Measurements from ENCODE around the gene CCDC186. TPM values are rescaled to one million over a fixed set of nuclear protein-coding genes. Genes with fewer than 3 reads are reported as not detected.

CCDC186 gene
- total RNA-seq, 1 donor from 2014 or later, result 22.9 TPM

- H3K4me1 Mint-ChIP-seq, result peaks cover 17% of the 10 kb centered on the region
- H3K27ac Mint-ChIP-seq, result peak overlapping the region; percentile 78
- Histone ChIP-seq H3K4me3 (peak overlapping the region; percentile 64), H4K20me1 (ENCODE audit: low read depth) (no peaks in the 10 kb centered on the region), H3K9me3 (ENCODE audit: low read depth) (no peaks in the 10 kb centered on the region), H3K79me2 (ENCODE audit: low read depth) (peaks cover 56% of the 10 kb centered on the region), H3K36me3 (no peaks in the 10 kb centered on the region), H3K4me1 (peaks cover 11% of the 10 kb centered on the region), H3K9ac (peak overlapping the region; percentile 52), H3K27me3 (peaks cover 18% of the 10 kb centered on the region), H2AFZ (replicated peaks) (peak overlapping the region; percentile 59), H3K4me2 (peak overlapping the region; percentile 86), H3K27ac (no peak overlapping the region), H3F3A (ENCODE audit: low read depth) (no peaks in the 10 kb centered on the region)
- peaks cover 8% of the 10 kb centered on the region for H3K9me3 Mint-ChIP-seq
- H3K4me3 Mint-ChIP-seq, result peak overlapping the region; percentile 99
- TF ChIP-seq EZH2 (IDR thresholded peaks at IDR 0.05) (no peak), EZH2phosphoT487 (IDR thresholded peaks at IDR 0.05) (no peak), CTCF (IDR thresholded peaks at IDR 0.05) (no peak)
- no peaks in the 10 kb centered on the region for H3K27me3 Mint-ChIP-seq (ENCODE audit: insufficient read depth, low read depth)
- H3K36me3 Mint-ChIP-seq, result peaks cover 11% of the 10 kb centered on the region
- no peak for DNase-seq (ENCODE audit: low spot score)
Measured at GRCh38 chr10:114172776-114173602, 1.0 kb downstream of the CCDC186 start.

DNA sequence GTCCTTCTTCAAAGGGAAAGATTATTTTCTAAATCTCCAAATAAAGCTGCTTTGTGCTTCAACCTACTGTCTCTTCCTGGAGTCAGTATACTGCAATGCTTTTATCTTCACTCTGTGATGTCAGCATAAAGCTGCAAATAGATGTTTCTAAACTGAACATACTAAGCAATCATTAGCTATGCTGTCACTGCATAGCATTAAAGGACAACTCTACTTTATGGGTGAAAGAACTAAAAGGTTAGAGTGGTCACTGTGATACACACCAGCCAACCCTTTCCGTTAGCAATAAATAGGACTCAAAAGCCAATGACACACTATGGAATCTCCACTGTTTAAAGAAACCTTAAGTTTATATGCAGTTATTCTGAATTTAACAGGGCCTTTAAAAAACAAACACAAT lies 1.8 kb downstream of the CCDC186 start:
- TF ChIP-seq CTCF (IDR thresholded peaks at IDR 0.05), result no peak
- TF ChIP-seq EZH2phosphoT487 (IDR thresholded peaks at IDR 0.05), result no peak
- no peak for TF ChIP-seq EZH2 (IDR thresholded peaks at IDR 0.05)
- Mint-ChIP-seq H3K36me3 (peaks cover 14% of the 10 kb centered on the region), H3K27me3 (ENCODE audit: insufficient read depth, low read depth) (no peaks in the 10 kb centered on the region), H3K27ac (no peak overlapping the region), H3K4me1 (peaks cover 17% of the 10 kb centered on the region), H3K9me3 (peaks cover 11% of the 10 kb centered on the region), H3K4me3 (peak overlapping the region; percentile 99)
- no peak for DNase-seq (ENCODE audit: low spot score)
- Histone ChIP-seq H3K27me3 (peaks cover 18% of the 10 kb centered on the region), H3K27ac (no peak overlapping the region), H2AFZ (replicated peaks) (no peak overlapping the region), H3K4me1 (peaks cover 11% of the 10 kb centered on the region), H3F3A (ENCODE audit: low read depth) (no peaks in the 10 kb centered on the region), H3K36me3 (no peaks in the 10 kb centered on the region), H4K20me1 (ENCODE audit: low read depth) (no peaks in the 10 kb centered on the region), H3K4me2 (peak overlapping the region; percentile 86), H3K4me3 (peak overlapping the region; percentile 64), H3K79me2 (ENCODE audit: low read depth) (peaks cover 62% of the 10 kb centered on the region), H3K9me3 (ENCODE audit: low read depth) (no peaks in the 10 kb centered on the region), H3K9ac (no peak overlapping the region)

GRCh38 chr10:114168450-114169009 lies 5.5 kb downstream of the CCDC186 start:
- Histone ChIP-seq H3K4me1 (peaks cover 11% of the 10 kb centered on the region), H3K4me2 (no peak overlapping the region), H3F3A (ENCODE audit: low read depth) (no peaks in the 10 kb centered on the region), H2AFZ (replicated peaks) (no peak overlapping the region), H3K79me2 (ENCODE audit: low read depth) (peaks cover 91% of the 10 kb centered on the region), H3K36me3 (no peaks in the 10 kb centered on the region), H3K9me3 (ENCODE audit: low read depth) (no peaks in the 10 kb centered on the region), H3K9ac (no peak overlapping the region), H3K27me3 (no peaks in the 10 kb centered on the region), H3K4me3 (no peak overlapping the region), H3K27ac (no peak overlapping the region), H4K20me1 (ENCODE audit: low read depth) (no peaks in the 10 kb centered on the region)
- Mint-ChIP-seq H3K4me1 (peaks cover 16% of the 10 kb centered on the region), H3K9me3 (peaks cover 14% of the 10 kb centered on the region), H3K27ac (no peak overlapping the region), H3K36me3 (peaks cover 24% of the 10 kb centered on the region), H3K27me3 (ENCODE audit: insufficient read depth, low read depth) (no peaks in the 10 kb centered on the region), H3K4me3 (no peak overlapping the region)
- TF ChIP-seq EZH2phosphoT487 (IDR thresholded peaks at IDR 0.05) (no peak), EZH2 (IDR thresholded peaks at IDR 0.05) (no peak), CTCF (IDR thresholded peaks at IDR 0.05) (no peak)
- no peak for DNase-seq (ENCODE audit: low spot score)
